Activated naive CD8-positive, alpha-beta T cell treated with anti-CD3 and anti-CD28 coated beads, Interleukin-2, amount 50 U/mL, for 24 hours (primary cell): ENCODE data around the gene KCND2.

Source experiments
- ATAC-seq: fragments of 150-1000 bp; cut with Tn5 transposase; one replicate; pipeline ENCODE4 v1.10.0; 2021
- DNase-seq: peaks from one replicate; pipeline ENCODE4 v3.0.0; 2021
- H3K27ac Mint-ChIP-seq: one replicate; pipeline ENCODE4 v1.8.0; 2021; ENCODE audit warnings: mild to moderate bottlenecking, mixed read lengths
- H3K27me3 Mint-ChIP-seq: one replicate; pipeline ENCODE4 v1.8.0; 2021; ENCODE audit warnings: mixed read lengths
- H3K36me3 Mint-ChIP-seq: one replicate; pipeline ENCODE4 v1.8.0; 2021; ENCODE audit warnings: low read depth, mixed read lengths
- H3K4me1 Mint-ChIP-seq: one replicate; pipeline ENCODE4 v1.8.0; 2021; ENCODE audit warnings: mixed read lengths
- H3K4me3 Mint-ChIP-seq: one replicate; pipeline ENCODE4 v1.8.0; 2021; ENCODE audit warnings: mild to moderate bottlenecking, moderate library complexity, mixed read lengths
- H3K9me3 Mint-ChIP-seq: one replicate; pipeline ENCODE4 v1.8.0; 2021; ENCODE audit warnings: mixed read lengths

Gene KCND2

DNA sequence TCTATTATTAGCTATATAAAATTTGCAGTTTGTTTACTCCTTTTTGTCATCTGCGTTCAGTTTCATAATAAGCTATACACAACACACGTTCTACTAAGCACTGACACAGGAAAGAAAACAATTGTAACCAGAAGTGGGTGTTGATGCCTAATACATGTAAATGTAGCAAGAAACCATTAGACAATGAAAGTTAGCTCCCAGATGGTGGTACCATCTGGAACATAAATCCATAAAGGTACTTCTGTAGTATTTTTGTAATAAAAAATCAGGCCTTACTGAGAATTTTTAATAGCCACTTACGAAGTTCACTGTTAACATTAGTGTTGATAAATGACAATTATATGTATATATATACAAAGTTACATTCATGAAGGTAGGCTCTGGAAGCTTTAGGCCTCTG, 194.7 kb downstream of the KCND2 start:
- peaks cover 3% of the 10 kb centered on the region for H3K9me3 Mint-ChIP-seq
- ATAC-seq (no peak), DNase-seq (no peak)
- no peak overlapping the region for H3K27ac Mint-ChIP-seq
- no peaks in the 10 kb centered on the region for H3K36me3 Mint-ChIP-seq
- no peaks in the 10 kb centered on the region for H3K4me1 Mint-ChIP-seq
- H3K4me3 Mint-ChIP-seq: no peak overlapping the region
- no peaks in the 10 kb centered on the region for H3K27me3 Mint-ChIP-seq

DNA sequence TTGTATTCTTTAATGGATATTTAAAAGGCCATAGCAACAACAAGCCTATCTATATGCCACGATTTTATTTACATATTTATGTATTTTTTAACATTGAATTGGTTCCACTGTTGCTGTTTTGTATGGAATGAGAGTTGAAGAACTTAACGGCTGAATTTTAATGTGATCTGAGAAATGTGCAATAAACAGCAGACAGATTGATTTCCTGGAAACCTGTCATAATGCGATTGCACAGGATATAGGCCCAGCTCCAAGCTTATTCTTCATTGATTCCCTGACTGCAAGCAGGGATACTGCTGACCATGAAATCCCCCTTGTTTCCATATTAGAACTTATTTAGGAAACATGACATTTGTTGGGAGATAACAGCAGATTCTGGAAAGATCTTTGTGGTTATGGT, 195.6 kb downstream of the KCND2 start:
- no peak overlapping the region for H3K27ac Mint-ChIP-seq
- H3K36me3 Mint-ChIP-seq: no peaks in the 10 kb centered on the region
- no peaks in the 10 kb centered on the region for H3K4me1 Mint-ChIP-seq
- peaks cover 2% of the 10 kb centered on the region for H3K9me3 Mint-ChIP-seq
- ATAC-seq: no peak
- H3K27me3 Mint-ChIP-seq: no peaks in the 10 kb centered on the region
- no peak for DNase-seq
- no peak overlapping the region for H3K4me3 Mint-ChIP-seq

DNA sequence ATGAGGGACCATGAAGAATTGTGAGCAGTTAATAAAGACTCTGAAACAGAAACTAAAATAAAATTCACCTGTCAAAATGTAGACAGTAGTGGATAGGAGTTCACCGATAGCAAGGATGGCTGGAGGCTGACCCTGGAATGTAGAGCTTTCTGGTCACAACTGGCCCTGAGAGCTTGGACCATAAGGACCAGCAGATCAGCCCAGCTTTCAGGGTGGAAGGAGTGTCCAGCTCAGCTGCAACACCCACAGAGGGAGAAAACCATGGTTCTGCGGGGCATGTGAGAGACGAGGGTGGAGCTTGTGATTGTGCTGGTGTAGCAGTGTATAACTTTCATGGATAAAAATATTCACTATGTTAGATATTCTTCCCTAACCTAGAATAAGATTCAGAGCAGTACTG, 199.9 kb downstream of the KCND2 start:
- Mint-ChIP-seq H3K36me3 (no peaks in the 10 kb centered on the region), H3K27me3 (no peaks in the 10 kb centered on the region), H3K4me3 (no peak overlapping the region), H3K27ac (no peak overlapping the region), H3K9me3 (no peaks in the 10 kb centered on the region), H3K4me1 (no peaks in the 10 kb centered on the region)
- no peak for DNase-seq
- no peak for ATAC-seq

DNA sequence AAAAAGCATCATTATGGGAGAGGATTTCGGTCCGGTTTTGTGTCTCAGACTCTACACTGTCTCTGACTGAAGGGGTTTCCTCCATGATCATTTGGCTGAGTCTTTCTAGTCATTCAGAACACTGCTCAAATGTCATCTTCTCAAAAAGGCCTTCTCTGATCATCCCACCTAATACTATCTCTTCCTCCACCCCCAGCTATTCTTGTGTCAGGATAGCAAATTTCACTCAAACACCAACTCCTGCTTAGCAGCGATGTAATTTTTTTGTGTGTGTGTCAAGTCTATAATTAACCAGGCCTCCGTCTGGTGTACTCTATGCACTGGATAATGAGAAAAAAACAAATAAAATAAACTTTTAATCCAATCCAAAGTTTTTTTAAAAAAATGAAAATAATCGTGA, 200.4 kb downstream of the KCND2 start:
- ATAC-seq: no peak
- no peaks in the 10 kb centered on the region for H3K36me3 Mint-ChIP-seq

DNA sequence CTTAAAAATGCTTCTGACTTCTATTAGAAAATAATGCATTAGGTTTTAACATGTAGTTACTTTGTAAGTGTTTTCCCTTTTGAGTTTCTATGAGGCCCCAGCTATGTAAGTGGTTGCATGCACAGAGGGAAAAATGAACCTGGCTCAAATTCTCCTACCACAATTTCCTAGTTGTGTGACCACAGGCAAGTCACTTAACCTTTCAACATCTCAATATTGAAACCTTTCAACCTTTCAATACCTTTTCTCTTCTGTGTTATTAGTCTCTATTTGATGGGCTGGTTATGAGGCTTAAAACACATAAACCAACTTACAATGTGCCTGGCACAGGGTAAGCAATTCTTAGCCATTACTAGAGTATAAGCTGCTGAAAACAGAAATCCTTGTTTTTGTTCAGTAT, 203.0 kb downstream of the KCND2 start:
- ATAC-seq (no peak), DNase-seq (no peak)
- H3K27me3 Mint-ChIP-seq: no peaks in the 10 kb centered on the region
- no peaks in the 10 kb centered on the region for H3K4me1 Mint-ChIP-seq
- no peak overlapping the region for H3K27ac Mint-ChIP-seq
- H3K36me3 Mint-ChIP-seq: no peaks in the 10 kb centered on the region
- H3K4me3 Mint-ChIP-seq: no peak overlapping the region
- H3K9me3 Mint-ChIP-seq: peaks cover 4% of the 10 kb centered on the region

More for the DNA sequence above, 200.4 kb downstream of the KCND2 start:
- no peak for DNase-seq
- Mint-ChIP-seq H3K27me3 (no peaks in the 10 kb centered on the region), H3K9me3 (no peaks in the 10 kb centered on the region), H3K27ac (no peak overlapping the region), H3K4me3 (no peak overlapping the region), H3K4me1 (no peaks in the 10 kb centered on the region)

DNA sequence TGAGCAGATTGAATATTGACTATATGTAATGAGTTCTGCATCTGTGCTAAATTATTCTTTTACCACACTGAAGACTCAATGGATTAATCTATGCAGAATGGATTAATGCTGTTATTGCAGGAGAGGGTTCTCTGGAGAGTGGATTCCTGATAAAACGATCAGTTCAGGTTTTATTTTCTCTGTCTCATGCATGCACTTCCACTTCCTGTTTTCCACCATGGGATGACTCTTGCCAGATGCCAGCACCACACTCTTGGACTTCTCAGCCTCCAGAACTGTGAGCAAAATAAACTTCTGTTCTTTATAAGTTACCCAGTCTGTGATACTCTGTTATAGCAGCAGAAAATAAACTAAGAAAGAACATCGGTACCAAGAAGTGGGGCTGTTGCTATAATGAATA, 207.5 kb downstream of the KCND2 start:
- no peak for DNase-seq
- no peak overlapping the region for H3K4me3 Mint-ChIP-seq

DNA sequence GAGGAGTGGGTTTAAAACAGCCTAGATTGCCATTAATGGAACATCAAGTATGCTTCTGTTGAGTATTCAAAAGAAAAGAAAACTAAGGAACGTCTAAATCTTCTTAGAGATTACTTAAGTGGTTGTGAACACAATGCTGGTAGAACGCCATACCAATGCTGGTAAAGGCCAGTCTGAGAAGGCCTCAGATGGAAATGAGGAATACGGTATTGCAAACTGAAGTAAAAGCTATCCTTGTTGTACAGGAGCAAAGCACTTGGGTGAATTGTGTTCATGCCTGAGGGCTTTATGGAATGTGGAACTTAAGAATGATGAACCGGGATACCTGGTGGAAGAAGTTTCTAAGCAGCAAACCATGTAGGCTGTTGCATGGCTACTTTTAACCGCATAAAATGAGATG, 208.0 kb downstream of the KCND2 start:
- Mint-ChIP-seq H3K9me3 (peaks cover 6% of the 10 kb centered on the region), H3K4me1 (no peaks in the 10 kb centered on the region), H3K27ac (no peak overlapping the region), H3K36me3 (no peaks in the 10 kb centered on the region), H3K4me3 (no peak overlapping the region), H3K27me3 (no peaks in the 10 kb centered on the region)
- DNase-seq (no peak), ATAC-seq (no peak)

More for the DNA sequence above, 207.5 kb downstream of the KCND2 start:
- ATAC-seq: no peak
- Mint-ChIP-seq H3K36me3 (no peaks in the 10 kb centered on the region), H3K4me1 (no peaks in the 10 kb centered on the region), H3K27ac (no peak overlapping the region), H3K9me3 (peaks cover 4% of the 10 kb centered on the region), H3K27me3 (no peaks in the 10 kb centered on the region)

DNA sequence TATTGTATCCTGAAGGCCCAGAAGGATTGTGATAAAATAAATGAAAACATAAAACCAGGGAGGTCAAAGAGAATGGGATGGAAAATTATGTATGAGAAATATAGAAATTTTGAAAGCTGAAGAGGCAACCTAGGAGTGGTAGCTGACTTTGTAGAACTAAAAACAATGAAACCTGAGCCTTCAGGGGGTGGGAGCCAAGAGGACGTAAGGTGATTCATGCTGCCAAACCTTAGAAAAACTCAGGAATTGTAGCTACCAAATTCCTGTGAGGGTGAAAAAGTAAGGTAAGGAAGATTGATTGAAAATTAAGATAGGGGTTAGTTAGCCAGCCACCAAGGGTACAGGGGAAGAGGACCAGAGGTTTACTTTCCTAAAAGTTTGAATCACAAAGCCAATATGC, 213.2 kb downstream of the KCND2 start:
- Mint-ChIP-seq H3K4me1 (no peaks in the 10 kb centered on the region), H3K36me3 (no peaks in the 10 kb centered on the region), H3K27me3 (no peaks in the 10 kb centered on the region), H3K9me3 (peaks cover 4% of the 10 kb centered on the region), H3K4me3 (no peak overlapping the region), H3K27ac (no peak overlapping the region)
- ATAC-seq: no peak
- no peak for DNase-seq

DNA sequence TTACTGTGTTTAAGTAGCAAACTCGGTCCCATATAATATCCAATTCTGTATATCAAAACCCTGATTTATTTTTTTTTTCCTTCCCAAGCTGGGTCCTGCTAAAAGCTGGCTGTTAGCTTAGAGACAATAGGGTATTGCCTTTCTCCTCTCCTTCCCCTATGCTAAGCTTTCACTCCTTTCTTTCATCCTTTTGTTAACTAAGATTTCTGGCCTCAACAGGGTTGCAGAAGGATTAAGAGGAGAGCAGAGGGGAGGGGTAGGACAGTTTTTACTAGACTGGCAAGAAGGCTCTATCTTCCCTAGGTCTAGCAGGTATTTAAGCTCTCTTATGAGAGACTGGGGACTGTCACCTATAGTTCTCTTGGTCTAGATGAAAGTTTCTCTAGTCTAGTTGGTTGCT, 229.2 kb downstream of the KCND2 start:
- Mint-ChIP-seq H3K9me3 (peaks cover 5% of the 10 kb centered on the region), H3K4me1 (no peaks in the 10 kb centered on the region), H3K27me3 (no peaks in the 10 kb centered on the region), H3K36me3 (no peaks in the 10 kb centered on the region), H3K4me3 (no peak overlapping the region), H3K27ac (no peak overlapping the region)
- no peak for DNase-seq
- ATAC-seq: no peak

DNA sequence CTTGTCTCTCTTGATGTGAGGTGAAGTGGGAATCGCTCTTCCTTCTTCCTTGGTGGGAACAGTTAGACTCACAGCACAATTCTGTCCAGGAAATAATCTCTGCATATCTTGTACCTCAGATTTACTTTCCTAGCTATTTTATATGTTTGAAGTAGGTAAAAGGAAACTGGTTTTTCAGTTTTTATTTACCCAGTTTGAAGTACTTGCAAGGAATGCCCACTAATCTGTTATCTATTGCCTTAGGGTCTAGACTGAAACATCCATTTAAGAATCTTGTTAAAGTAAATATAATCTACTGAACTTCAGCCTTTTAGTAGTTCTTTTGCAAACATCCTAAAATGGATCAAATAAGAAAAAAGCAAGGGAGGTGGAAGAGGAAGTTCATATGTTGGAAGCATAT, 229.8 kb downstream of the KCND2 start:
- Mint-ChIP-seq H3K36me3 (no peaks in the 10 kb centered on the region), H3K27ac (no peak overlapping the region), H3K4me3 (no peak overlapping the region), H3K4me1 (no peaks in the 10 kb centered on the region), H3K9me3 (peaks cover 9% of the 10 kb centered on the region), H3K27me3 (no peaks in the 10 kb centered on the region)
- no peak for DNase-seq
- no peak for ATAC-seq

DNA sequence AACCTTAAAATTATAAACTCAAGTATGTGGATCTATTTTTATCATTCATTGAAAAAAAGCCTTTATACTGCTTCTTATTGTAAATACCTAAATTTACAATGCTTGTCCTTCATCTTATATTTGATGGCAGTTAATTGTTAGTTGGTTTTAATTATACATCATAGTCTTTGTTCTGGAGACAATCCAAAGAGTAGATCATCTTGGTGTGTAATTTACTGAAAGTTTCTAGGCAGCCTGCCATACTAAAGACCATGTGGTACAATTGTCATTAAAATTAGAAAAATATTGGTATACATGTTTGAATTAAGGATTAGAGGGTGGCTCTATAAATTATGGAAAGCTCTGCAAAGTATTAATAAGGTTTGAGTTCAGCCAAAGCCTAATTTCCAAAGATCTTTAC, 231.4 kb downstream of the KCND2 start:
- peaks cover 9% of the 10 kb centered on the region for H3K9me3 Mint-ChIP-seq
- no peaks in the 10 kb centered on the region for H3K27me3 Mint-ChIP-seq
- H3K4me1 Mint-ChIP-seq: no peaks in the 10 kb centered on the region
- no peak for ATAC-seq
- H3K4me3 Mint-ChIP-seq: no peak overlapping the region
- no peaks in the 10 kb centered on the region for H3K36me3 Mint-ChIP-seq
- no peak overlapping the region for H3K27ac Mint-ChIP-seq
- no peak for DNase-seq

DNA sequence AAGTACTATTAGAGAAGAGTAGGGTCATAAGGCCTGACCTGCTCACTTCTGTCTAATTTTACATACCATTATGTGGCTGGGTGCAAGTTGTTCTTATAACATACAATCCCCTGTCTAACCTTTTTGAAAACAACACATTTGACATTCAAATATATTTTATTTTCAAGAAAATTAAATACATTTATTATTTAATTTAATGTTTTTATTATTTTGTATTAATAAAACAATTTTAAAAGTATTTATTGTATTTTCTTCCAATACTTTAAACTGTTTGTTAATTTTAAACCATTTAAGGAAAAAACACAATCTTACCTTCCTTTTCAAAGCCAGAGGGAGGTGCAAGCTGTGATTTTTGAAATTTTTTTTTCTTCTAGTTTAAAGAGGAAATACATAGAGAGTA, 232.8 kb downstream of the KCND2 start:
- ATAC-seq: no peak
- Mint-ChIP-seq H3K36me3 (no peaks in the 10 kb centered on the region), H3K27ac (no peak overlapping the region)

DNA sequence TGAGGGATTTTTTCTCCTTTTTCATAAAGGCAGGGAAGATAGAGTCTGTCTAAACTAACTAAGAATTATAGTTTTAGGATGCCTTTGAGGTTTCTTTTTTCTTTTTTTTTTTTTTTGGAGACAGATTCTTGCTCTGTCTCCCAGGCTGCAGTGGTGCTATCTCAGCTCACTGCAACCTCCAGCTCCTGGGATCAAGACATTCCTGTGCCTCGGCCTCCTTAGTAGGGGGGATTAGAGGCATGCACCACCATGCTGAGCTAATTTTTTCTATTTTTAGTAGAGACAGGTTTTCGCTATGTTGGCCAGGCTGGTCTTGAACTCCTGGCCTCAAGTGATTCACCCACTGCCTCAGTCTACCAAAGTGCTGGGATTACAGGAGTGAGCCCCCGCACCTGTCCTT, 239.7 kb downstream of the KCND2 start:
- Mint-ChIP-seq H3K27ac (no peak overlapping the region), H3K36me3 (no peaks in the 10 kb centered on the region), H3K4me1 (no peaks in the 10 kb centered on the region), H3K9me3 (no peaks in the 10 kb centered on the region), H3K4me3 (no peak overlapping the region), H3K27me3 (no peaks in the 10 kb centered on the region)
- DNase-seq (no peak), ATAC-seq (no peak)

More for the DNA sequence above, 232.8 kb downstream of the KCND2 start:
- H3K27me3 Mint-ChIP-seq: no peaks in the 10 kb centered on the region
- no peak for DNase-seq
- H3K4me1 Mint-ChIP-seq: no peaks in the 10 kb centered on the region
- no peak overlapping the region for H3K4me3 Mint-ChIP-seq
- H3K9me3 Mint-ChIP-seq: peaks cover 9% of the 10 kb centered on the region

DNA sequence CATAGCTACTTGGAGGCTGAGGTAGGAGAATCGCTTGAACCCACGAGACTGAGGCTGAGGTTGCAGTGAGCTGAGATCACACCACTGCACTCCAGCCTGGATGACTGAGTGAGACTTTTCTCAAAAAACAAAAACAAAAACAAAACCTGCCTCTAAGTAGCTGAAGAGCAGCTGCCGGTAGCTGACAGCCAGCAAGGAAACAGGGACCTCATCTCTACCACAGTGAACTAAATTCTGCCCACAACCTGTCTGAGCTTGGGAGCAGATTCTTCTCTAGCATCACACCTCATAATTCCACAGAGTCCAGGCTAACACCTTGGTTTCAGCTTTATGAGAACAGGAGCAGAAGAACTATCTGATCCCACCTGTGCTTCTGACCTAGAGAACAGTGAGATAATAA, 246.2 kb downstream of the KCND2 start:
- Mint-ChIP-seq H3K27me3 (no peaks in the 10 kb centered on the region), H3K9me3 (peaks cover 5% of the 10 kb centered on the region), H3K27ac (no peak overlapping the region), H3K4me1 (no peaks in the 10 kb centered on the region), H3K36me3 (no peaks in the 10 kb centered on the region), H3K4me3 (no peak overlapping the region)
- DNase-seq (no peak), ATAC-seq (no peak)

DNA sequence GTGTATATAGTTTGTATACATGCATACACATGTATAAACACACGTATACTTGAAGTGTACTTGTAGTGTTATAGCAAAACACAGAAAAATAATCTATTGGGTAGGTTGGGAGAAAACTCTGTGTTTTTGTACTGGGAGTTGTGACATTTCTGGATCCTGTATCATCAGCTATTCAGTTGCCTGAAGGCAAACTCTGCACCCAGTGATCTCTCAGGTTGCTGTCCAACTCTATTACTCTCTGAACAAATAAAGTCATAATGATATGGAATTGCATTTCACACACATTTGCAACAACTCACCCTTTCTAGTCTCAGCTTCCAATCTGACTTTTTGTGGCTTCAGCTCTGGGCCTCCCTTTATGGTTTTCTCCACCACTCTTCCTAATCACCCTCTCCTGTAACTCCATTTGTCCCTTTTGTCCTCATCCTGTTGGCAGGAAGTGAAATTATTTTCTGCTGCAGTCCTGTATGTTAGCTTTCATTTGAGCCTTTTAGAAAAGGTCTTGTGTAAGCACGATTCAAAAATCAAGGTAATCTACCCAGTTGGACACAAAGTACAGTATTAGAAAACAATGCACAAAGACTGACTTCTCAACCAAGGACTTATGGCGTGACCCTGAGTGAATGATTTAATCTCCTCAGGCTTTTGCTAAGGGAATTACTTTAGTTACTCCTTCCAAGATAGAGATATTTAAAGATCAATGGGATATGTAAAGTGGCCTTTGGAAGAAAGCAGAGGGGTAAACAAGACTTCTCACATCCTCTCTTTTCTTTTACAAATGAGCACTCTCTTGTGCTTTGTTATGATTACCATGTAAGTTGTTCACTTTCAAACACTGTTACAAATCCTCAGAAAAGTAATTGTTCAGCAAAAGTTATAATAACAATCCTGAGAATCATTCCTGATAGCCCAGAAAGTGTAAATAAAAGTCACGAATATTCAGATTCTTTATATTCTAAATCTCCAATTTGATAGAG, 249.1 kb downstream of the KCND2 start:
- H3K27me3 Mint-ChIP-seq: no peaks in the 10 kb centered on the region
- H3K4me1 Mint-ChIP-seq: no peaks in the 10 kb centered on the region
- H3K9me3 Mint-ChIP-seq: peaks cover 5% of the 10 kb centered on the region
- DNase-seq (no peak), ATAC-seq (no peak)
- H3K4me3 Mint-ChIP-seq: no peak overlapping the region
- H3K27ac Mint-ChIP-seq: no peak overlapping the region
- H3K36me3 Mint-ChIP-seq: no peaks in the 10 kb centered on the region
